OCI-LY3 (cell line): ENCODE results near the gene RCHY1.

Experiments
- H2AFZ ChIP-seq: fragments of 200-600, 300-600 bp; shearing (Covaris generic); 2 replicates; pipeline ENCODE4 v1.6.0; 2014; ENCODE audit warnings: antibody characterized with exemption, low read depth, low read length
- H3K27ac ChIP-seq: fragments of 200-600, 300-600 bp; sonication (generic); 2 replicates; pipeline ENCODE4 v1.5.1; 2014; ENCODE audit warnings: mild to moderate bottlenecking, low read length, moderate library complexity, mixed read lengths
- H3K27me3 ChIP-seq: fragments of 200-600, 300-600 bp; sonication (generic); 2 replicates; pipeline ENCODE4 v1.6.1; 2014; ENCODE audit warnings: low read depth, low read length, mixed read lengths
- H3K36me3 ChIP-seq: fragments of 200-600, 300-600 bp; sonication (generic); replicated peaks from 2 replicates; pipeline ENCODE3; 2014; ENCODE audit warnings: low read depth, low read length, mixed read lengths
- H3K4me1 ChIP-seq: fragments of 300-600, 200-600 bp; sonication (generic); 2 replicates; pipeline ENCODE4 v1.6.1; 2014; ENCODE audit warnings: low read length, mixed read lengths
- H3K4me2 ChIP-seq: fragments of 200-600, 300-600 bp; sonication (generic); 2 replicates; pipeline ENCODE4 v1.6.1; 2014; ENCODE audit warnings: low read length, mixed read lengths
- H3K4me3 ChIP-seq: fragments of 300-600, 200-600 bp; sonication (generic); 2 replicates; pipeline ENCODE4 v1.5.1; 2014; ENCODE audit warnings: antibody characterized with exemption, mild to moderate bottlenecking, low read length, moderate library complexity
- H3K79me2 ChIP-seq: fragments of 300-600, 200-600 bp; shearing (Covaris generic); 2 replicates; pipeline ENCODE4 v1.6.1; 2014; ENCODE audit warnings: mild to moderate bottlenecking, low read length, mixed read lengths
- H3K9ac ChIP-seq: fragments of 300-600, 200-600 bp; shearing (Covaris generic); 2 replicates; pipeline ENCODE4 v1.6.0; 2014; ENCODE audit warnings: mild to moderate bottlenecking, low read length, moderate library complexity
- H3K9me3 ChIP-seq: fragments of 200-600, 300-600 bp; shearing (Covaris generic); 2 replicates; pipeline ENCODE4 v1.6.1; 2014; ENCODE audit warnings: low read length, mixed read lengths; ENCODE audit not compliant: insufficient read depth
- H4K20me1 ChIP-seq: fragments of 200-600, 300-600 bp; sonication (generic); 2 replicates; pipeline ENCODE4 v1.6.1; 2016; ENCODE audit warnings: low read length, mixed read lengths; ENCODE audit not compliant: insufficient read depth
- CTCF ChIP-seq: fragments of 200-600, 300-600 bp; sonication (generic); IDR thresholded peaks from 2 replicates; pipeline ENCODE4 v1.5.1; 2014; ENCODE audit warnings: antibody characterized with exemption, low read length, low read depth
- EZH2phosphoT487 ChIP-seq: fragments of 200-600 bp; shearing (Covaris generic); IDR thresholded peaks from 2 replicates; pipeline ENCODE4 v1.6.1; 2018; ENCODE audit warnings: antibody characterized with exemption, mixed run types, low read depth

Gene RCHY1

DNA sequence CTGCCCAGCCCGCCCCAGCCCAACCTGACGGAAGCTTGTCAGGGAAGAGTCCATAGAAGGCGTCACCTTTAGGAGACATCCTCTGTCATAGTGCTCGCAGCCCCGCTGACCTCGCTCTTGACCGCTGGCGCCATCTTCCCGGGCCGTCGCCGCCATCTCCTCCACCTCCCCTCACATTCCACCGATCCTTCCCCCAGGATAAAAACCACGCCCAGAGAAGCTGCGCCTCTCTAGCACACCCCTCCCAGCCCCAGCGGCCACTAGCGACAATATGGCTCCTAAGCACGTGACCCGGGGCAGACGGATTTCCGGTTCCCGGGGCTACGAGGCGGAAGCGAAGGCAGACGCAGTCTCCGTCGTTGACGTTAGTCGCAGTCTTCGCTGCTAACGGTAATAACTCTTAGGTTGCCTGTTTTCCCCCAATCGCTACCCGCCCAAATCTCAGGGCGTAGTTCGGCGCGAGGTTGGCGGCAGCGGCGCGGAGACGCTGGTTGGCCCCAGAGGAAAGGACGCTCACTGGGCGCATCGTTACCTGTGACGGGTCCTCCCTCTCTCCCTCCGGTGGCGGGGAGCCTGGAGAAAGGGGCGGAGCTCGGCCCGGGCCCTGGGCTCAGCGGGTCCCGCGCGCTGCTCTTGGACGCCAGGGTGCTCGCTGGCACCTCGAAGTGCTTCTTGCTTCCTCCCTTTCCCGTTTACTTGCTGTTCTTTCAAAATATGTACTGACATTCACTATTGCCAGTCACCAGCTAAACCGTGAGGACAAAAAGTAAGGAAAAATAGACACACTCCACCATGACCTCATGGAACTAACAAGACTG, at the start of gene RCHY1, which contains the start of gene THAP6:
RCHY1 (minus strand) TSS at position 273 of the 818 bp plus-strand sequence; CDS start at position 156, 117 bp downstream.
THAP6 (plus strand) TSS at position 343 of the 818 bp plus-strand sequence. CDS start 980 bp downstream, outside the sequence.
- no peaks in the 10 kb centered on the region for H4K20me1 ChIP-seq
- no peaks in the 10 kb centered on the region for H3K9me3 ChIP-seq
- peak within 1 kb of the TSS; percentile 92 for H3K27ac ChIP-seq
- H3K4me2 ChIP-seq, result peak within 1 kb of the TSS; percentile 92
- H3K4me3 ChIP-seq, result peak within 1 kb of the TSS; percentile 92
- peaks cover 14% of the 10 kb centered on the region for H3K36me3 ChIP-seq
- peaks cover 52% of the 10 kb centered on the region for H3K79me2 ChIP-seq
- TF ChIP-seq CTCF (no peak), EZH2phosphoT487 (no peak)
- peak within 1 kb of the TSS; percentile 90 for H2AFZ ChIP-seq
- peaks cover 36% of the 10 kb centered on the region for H3K4me1 ChIP-seq
- H3K9ac ChIP-seq, result peak within 1 kb of the TSS; percentile 96
- H3K27me3 ChIP-seq, result no peaks in the 10 kb centered on the region

DNA sequence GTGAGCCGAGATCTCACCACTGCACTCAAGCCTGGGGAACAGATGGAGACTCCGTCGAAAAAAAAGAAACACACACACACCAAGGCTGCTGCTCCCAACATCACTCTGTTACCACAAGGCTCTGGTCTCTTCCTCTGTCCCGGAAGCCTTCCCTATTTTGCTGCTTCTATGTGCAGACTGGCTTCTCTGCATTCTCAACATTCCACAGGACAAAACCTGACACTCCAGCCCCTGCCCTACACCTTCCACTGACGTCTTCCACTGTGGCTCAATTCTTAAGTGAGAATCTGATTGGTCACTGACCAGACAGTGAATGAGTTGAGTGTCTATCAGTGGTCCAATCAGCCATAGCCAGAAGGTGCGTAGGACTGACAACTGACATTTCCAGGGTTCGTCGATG, 47.6 kb upstream of the RCHY1 start:
- H2AFZ ChIP-seq, result no peak overlapping the region

DNA sequence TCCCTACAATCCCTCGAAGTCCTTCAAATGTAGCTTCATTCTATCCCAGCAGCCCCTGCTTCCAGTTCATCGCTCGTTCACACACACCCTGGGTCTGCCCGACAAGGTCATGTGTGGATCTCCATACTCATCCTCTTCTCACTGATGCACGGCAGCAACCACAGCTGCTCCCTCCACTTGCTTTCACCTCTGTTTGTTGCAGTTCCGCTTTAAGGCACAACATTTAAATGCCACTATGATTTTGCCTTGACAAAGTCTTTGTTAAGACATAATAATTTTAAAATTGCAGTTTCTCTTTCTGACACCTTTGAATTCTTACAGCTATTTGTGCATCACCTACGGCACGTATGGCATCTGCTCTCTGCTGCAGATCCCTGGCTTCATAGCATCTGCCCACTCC, 43.5 kb upstream of the RCHY1 start:
- Histone ChIP-seq H3K79me2 (no peaks in the 10 kb centered on the region), H4K20me1 (no peaks in the 10 kb centered on the region), H3K4me1 (peaks cover 30% of the 10 kb centered on the region), H3K36me3 (no peaks in the 10 kb centered on the region), H3K4me2 (peak overlapping the region; percentile 84), H3K27ac (no peak overlapping the region), H3K9me3 (no peaks in the 10 kb centered on the region), H3K4me3 (peak overlapping the region; percentile 58), H2AFZ (peak overlapping the region; percentile 23; the same call in 1 of the 2 replicates), H3K9ac (no peak overlapping the region), H3K27me3 (peaks cover 3% of the 10 kb centered on the region; the same call in 1 of the 2 replicates)
- no peak for TF ChIP-seq EZH2phosphoT487
- TF ChIP-seq CTCF, result no peak

More for the DNA sequence above, 47.6 kb upstream of the RCHY1 start:
- Histone ChIP-seq H3K4me3 (no peak overlapping the region), H3K27me3 (peaks cover 3% of the 10 kb centered on the region; the same call in 1 of the 2 replicates), H3K79me2 (no peaks in the 10 kb centered on the region), H3K9me3 (no peaks in the 10 kb centered on the region), H3K4me1 (peaks cover 13% of the 10 kb centered on the region), H4K20me1 (no peaks in the 10 kb centered on the region), H3K9ac (no peak overlapping the region), H3K36me3 (no peaks in the 10 kb centered on the region), H3K4me2 (no peak overlapping the region), H3K27ac (no peak overlapping the region)
- TF ChIP-seq EZH2phosphoT487 (no peak), CTCF (no peak)
